Measurements from ENCODE around the gene CEACAM18. TPM values are rescaled to one million over a fixed set of nuclear protein-coding genes. Genes with fewer than 3 reads are reported as not detected.

The CEACAM18 gene
- total RNA-seq, result not detected in 2 replicates

GRCh38 chr19:51478381-51479234 lies at the start of gene CEACAM18:
CEACAM18 (plus strand) TSS chr19:51478539.

GRCh38 chr19:51458051-51458645 lies 20.2 kb upstream of the CEACAM18 start, which contains the start of gene SIGLEC8:
SIGLEC8 (minus strand) TSS chr19:51458454; CDS start chr19:51458387, 67 bp downstream.

GRCh38 chr19:51501594-51502263 lies 23.4 kb downstream of the CEACAM18 start, which contains the start of gene SIGLEC12:
SIGLEC12 (minus strand) TSS chr19:51501800; CDS start chr19:51501733, 67 bp downstream.

GRCh38 chr19:51531349-51532315 lies 53.3 kb downstream of the CEACAM18 start, which contains the start of gene SIGLEC6:
SIGLEC6 (minus strand) TSS chr19:51531670; CDS start chr19:51531648, 22 bp downstream.

Other genes starting within 250 kb of the CEACAM18 start
- gene SIGLECL1, start 227.5 kb upstream of the CEACAM18 start, total RNA-seq, result not detected in 2 replicates
- gene IGLON5, start 166.9 kb upstream of the CEACAM18 start, total RNA-seq, result not detected in 2 replicates
- gene VSIG10L, start 136.4 kb upstream of the CEACAM18 start, total RNA-seq, result 0.14 and 0.28 TPM in 2 replicates
- gene ETFB, start 112.2 kb upstream of the CEACAM18 start, total RNA-seq, result 189 and 194 TPM in 2 replicates
- gene CLDND2, start 109.5 kb upstream of the CEACAM18 start, total RNA-seq, result 0.14 and 0.18 TPM in 2 replicates
- gene NKG7, start 105.9 kb upstream of the CEACAM18 start, total RNA-seq, result not detected in 2 replicates
- not detected in 2 replicates for gene LIM2, start 90.6 kb upstream of the CEACAM18 start, total RNA-seq
- not detected in 2 replicates for gene C19orf84, start 87.9 kb upstream of the CEACAM18 start, total RNA-seq
- not detected in 2 replicates for gene SIGLEC10, start 60.9 kb upstream of the CEACAM18 start, total RNA-seq
- gene SIGLEC8, start 20.1 kb upstream of the CEACAM18 start, total RNA-seq, result not detected in 2 replicates
- gene SIGLEC12, start 23.3 kb downstream of the CEACAM18 start, total RNA-seq, result not detected in 2 replicates
- not detected in 2 replicates for gene SIGLEC6, start 53.1 kb downstream of the CEACAM18 start, total RNA-seq
- gene ZNF175, start 92.7 kb downstream of the CEACAM18 start, total RNA-seq, result 2.7 and 4.4 TPM in 2 replicates
- gene SIGLEC5, start 151.9 kb downstream of the CEACAM18 start, total RNA-seq, result not detected in 2 replicates
- not detected in 2 replicates for gene SIGLEC14, start 168.3 kb downstream of the CEACAM18 start, total RNA-seq
- gene SPACA6, start 214.8 kb downstream of the CEACAM18 start, total RNA-seq, result 4.7 and 6.5 TPM in 2 replicates
- gene HAS1, start 245.5 kb downstream of the CEACAM18 start, total RNA-seq, result 0.43 and 1.1 TPM in 2 replicates